Fibroblast of mammary gland (primary cell): ENCODE data around the gene ATN1.

Experiments used
- DNase-seq: peaks from one replicate; pipeline ENCODE4 v3.0.0-alpha.2; 2010; ENCODE audit warnings: low read depth
- H3K4me3 ChIP-seq: 2 replicates; pipeline ENCODE4 v1.5.1; 2011; ENCODE audit warnings: low read depth, mild to moderate bottlenecking, low read length, moderate library complexity; ENCODE audit not compliant: control insufficient read depth
- TF ChIP-seq, protein P1 (sequence below): conservative IDR thresholded peaks from 2 replicates; pipeline ENCODE4 v1.5.1; 2011; ENCODE audit warnings: low read depth, low read length, inconsistent platforms; ENCODE audit not compliant: control insufficient read depth, insufficient read depth

The ATN1 gene

DNA sequence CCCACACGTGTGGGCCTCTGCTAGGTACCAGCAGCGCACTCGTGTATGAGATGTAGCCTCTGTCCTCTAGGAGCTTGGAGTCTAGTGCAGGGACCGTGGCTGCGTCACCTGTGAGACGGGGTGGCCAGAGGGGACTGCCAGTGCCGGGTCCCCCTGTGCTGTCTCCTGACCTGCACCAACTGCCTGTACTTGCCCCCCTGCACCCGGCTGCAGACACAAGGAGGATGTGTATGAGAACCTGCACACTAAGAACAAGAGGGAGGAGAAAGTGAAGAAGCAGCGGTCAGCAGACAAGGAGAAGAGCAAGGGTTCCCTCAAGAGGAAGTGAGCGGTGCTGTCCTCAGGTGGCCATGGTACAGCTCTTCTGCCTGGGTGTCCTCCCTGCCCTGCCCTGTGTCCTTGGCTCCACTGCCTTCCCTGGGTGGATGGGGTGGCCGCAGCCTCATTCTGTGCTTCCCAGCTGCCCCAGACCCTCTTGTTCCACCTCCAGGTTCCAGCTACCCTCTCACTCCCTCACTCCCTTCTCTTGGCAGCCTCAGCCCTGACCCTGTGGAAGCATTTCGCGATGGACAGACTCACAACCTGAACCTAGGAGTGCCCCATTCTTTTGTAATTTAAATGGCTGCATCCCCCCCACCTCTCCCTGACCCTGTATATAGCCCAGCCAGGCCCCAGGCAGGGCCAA, 33.0 kb downstream of the ATN1 start:
- H3K4me3 ChIP-seq: no peak overlapping the region
- TF ChIP-seq, protein P1, sequence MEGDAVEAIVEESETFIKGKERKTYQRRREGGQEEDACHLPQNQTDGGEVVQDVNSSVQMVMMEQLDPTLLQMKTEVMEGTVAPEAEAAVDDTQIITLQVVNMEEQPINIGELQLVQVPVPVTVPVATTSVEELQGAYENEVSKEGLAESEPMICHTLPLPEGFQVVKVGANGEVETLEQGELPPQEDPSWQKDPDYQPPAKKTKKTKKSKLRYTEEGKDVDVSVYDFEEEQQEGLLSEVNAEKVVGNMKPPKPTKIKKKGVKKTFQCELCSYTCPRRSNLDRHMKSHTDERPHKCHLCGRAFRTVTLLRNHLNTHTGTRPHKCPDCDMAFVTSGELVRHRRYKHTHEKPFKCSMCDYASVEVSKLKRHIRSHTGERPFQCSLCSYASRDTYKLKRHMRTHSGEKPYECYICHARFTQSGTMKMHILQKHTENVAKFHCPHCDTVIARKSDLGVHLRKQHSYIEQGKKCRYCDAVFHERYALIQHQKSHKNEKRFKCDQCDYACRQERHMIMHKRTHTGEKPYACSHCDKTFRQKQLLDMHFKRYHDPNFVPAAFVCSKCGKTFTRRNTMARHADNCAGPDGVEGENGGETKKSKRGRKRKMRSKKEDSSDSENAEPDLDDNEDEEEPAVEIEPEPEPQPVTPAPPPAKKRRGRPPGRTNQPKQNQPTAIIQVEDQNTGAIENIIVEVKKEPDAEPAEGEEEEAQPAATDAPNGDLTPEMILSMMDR: peak; percentile 16
- peak; percentile 44 for DNase-seq

DNA sequence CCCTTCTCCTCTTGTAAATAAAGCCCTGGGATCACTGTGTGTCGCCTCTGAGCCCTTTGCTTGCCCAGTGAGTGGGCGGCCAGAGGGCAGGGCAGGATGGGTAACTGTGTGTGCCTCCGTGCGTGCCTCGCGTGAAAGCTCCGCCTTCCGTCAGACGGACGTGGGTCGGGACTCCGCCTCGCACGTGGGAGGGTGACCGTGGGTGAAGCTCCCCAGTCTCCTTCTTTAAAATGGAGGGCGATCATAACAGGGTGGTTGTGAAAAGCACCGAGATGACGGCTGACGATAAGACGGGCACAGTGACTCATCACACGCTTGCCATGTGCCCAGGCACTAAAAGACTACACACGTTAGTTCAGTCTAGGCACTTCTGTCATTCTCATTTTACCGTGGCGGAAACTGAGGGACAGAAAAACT, 33.5 kb downstream of the ATN1 start:
- H3K4me3 ChIP-seq: no peak overlapping the region
- DNase-seq: peak; percentile 78
- TF ChIP-seq, protein P1: no peak

DNA sequence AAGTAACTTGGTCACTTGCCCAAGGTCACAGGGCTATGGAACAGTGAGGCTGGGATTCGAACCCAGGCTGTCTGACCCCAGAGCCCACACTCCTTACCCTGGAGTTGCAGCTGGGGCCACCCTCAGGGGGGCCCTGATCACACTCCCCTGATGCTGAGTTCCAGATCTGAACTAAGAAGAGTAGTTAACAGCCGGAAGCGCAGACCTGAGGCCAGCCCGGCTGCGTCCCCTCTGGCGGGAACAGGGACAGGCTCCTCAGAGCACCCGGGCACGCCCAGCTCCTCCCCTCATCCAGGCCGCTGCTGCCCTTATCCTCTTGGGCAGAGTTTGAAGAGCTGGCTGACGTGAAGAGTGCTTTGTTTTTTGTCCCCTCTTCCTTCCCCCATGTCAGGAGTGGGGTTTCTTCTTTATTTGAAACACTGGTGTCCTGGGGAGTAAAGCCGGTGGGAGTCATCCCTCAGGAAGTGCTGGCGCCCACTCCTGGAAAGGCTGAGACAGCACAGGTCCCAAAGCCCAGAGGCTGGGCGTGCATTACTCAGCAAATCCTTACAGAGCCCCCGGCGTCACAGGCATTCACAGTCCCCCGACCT, 34.0 kb downstream of the ATN1 start:
- DNase-seq: peak; percentile 77
- TF ChIP-seq, protein P1: peak; percentile 51
- peak overlapping the region; percentile 21 for H3K4me3 ChIP-seq

DNA sequence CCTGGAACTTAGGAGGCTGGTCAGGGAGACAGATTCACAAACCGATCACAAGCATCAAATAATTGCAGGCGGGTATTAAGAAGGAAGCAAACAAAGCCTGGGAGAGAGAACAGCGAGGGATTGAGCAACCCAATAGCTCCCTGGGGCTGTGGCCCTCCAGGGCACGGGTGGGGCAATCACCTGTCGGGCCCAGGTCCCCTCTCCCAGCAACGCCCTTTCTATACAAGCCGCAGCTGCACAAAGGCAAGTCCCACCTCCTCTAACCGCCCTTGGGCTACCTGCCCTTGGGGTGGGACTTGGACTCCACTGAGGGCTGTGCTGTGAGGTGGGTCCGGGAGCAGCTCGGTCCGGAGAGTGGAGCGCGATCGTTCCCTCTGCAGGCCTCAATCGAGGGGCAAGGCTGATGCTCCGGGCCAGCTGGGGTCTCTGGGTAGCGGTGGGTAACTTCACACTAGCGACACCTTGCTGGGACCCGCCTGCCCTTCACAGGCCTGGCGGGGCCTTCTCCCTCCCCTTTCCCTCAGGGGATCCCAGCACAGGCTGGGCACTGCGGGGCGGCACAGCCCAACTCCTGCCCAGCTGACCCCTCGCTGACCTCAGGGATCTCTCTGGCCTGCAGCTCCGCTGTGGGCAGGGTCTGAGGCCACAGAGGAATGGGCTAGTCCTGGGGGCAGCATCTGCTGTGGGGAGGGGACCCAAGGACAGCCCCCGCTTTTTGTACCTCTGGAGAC, 34.7 kb downstream of the ATN1 start:
- no peak for DNase-seq
- H3K4me3 ChIP-seq: no peak overlapping the region
- TF ChIP-seq, protein P1: no peak

DNA sequence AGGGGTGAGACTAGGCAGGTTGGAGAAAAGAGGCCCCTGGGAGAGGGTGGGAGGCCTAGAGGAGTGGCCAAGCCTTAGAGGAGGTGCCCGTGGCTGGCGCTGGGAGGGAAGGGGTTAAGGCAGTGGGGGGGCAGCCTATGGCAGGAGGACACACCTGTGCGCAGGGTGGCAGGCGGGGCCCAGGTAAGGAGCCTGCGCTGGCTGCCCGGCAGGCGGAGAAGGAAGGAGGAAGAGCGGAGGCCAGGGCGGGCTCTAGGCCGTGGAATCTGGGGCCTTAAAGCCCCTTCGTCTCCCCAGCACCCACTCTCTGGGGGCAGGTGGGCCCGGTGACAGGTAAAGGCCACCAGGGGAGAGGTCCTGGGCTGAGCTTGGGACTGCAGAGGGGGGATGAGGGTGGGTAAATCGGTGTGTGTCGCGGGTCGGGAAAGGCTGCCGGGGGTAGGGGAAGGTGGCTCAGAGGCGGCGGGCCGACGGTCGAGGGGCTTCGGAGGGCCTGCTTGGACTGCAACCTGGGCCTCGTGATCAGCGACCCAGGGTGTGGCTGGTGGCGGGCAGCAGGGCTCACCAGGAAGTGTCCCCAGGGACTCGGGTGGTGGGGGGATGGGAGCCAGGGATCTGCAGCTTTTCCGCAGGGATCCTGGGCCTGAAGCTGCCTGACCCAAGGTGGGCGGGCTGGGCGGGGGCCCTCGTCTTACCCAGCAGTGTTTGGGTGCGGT, 35.4 kb downstream of the ATN1 start:
- TF ChIP-seq, protein P1: no peak
- DNase-seq: no peak
- H3K4me3 ChIP-seq: no peak overlapping the region

DNA sequence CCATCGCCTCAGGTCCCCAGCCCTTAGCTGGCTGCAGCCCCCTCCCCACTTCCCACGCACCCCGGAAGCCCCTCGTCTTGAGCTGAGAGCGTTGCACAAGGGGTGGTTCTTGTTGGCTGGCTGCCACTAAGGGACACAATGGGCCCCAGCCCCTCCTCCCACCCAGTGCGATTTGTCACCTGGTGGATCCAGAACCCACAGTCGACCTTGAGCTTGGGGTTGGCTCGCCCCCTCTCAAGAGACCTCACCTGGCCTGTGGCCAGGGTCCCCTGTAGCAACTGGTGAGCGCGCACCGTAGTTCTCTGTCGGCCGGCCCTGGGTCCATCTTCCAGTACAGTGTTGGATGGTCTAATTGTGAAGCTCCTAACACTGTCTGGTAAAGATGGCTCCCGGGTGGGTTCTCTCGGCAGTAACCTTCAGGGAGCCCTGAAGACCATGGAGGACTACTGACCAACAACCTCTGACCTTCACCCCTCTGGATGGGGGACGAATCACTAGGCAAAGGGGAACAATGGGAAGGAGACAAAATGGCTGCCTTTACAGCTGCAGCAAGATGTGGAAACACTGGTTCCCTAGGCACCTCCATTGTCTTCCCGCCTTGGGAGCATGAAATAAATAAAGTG, 36.1 kb downstream of the ATN1 start:
- TF ChIP-seq, protein P1: no peak
- DNase-seq: no peak
- H3K4me3 ChIP-seq: no peak overlapping the region
